CD4-positive, alpha-beta T cell (primary cell): ENCODE data around the gene CCL17. TPM values are rescaled to one million over a fixed set of nuclear protein-coding genes. Genes with fewer than 3 reads are reported as not detected.

Experiments used
- ATAC-seq: fragments of 200-7000 bp; cut with Tn5 transposase; one replicate; pipeline ENCODE4 v1.10.0; 2022; ENCODE audit warnings: mild to moderate bottlenecking; ENCODE audit not compliant: poor library complexity
- CTCF ChIA-PET: fragments of 350-600 bp; sonication (Branson Sonifier 250); formaldehyde crosslinking; loops from one replicate; lab custom pipeline; 2021; ENCODE audit warnings: antibody characterized with exemption, inconsistent platforms; lab: Charles Lee
- POLR2A ChIA-PET: fragments of 350-600 bp; sonication (Branson Sonifier 250); formaldehyde crosslinking; loops from one replicate; lab custom pipeline; 2021; ENCODE audit warnings: antibody characterized with exemption, inconsistent platforms; lab: Charles Lee
- DNase-seq, 14 experiments: peaks; one replicate each; pipeline ENCODE4 v3.0.0-alpha.2; 2013 to 2020; ENCODE audit warnings: mixed read lengths in 2 of 14
- H3K27ac ChIP-seq, 2 donors: one replicate each; pipeline versions ENCODE4 v1.5.1 to v1.7.0; 2013; ENCODE audit warnings: low read length in 2 of 2, low read depth in 1 of 2, mild to moderate bottlenecking in 1 of 2
- H3K27me3 ChIP-seq, 2 experiments: 1 replicate in 1 of 2; 2 replicates in 1 of 2; pipeline versions ENCODE4 v1.6.1 to v1.7.0; 2013; ENCODE audit warnings: low read length in 2 of 2, control low read depth in 1 of 2, mild to moderate bottlenecking in 1 of 2, moderate library complexity in 1 of 2; ENCODE audit not compliant: insufficient read depth in 2 of 2, control insufficient read depth in 1 of 2
- H3K36me3 ChIP-seq: one replicate; pipeline ENCODE4 v1.6.1; 2013; ENCODE audit warnings: low read length, control low read depth; ENCODE audit not compliant: insufficient read depth
- H3K4me1 ChIP-seq: one replicate; pipeline ENCODE4 v1.6.1; 2013; ENCODE audit warnings: low read length, control low read depth; ENCODE audit not compliant: insufficient read depth
- H3K4me3 ChIP-seq: one replicate; pipeline ENCODE4 v1.5.1; 2013; ENCODE audit warnings: mild to moderate bottlenecking, low read length, moderate library complexity
- H3K9me3 ChIP-seq, 2 experiments: 1 replicate in 1 of 2; 2 replicates in 1 of 2; pipeline versions ENCODE4 v1.6.1 to v1.7.0; 2013; ENCODE audit warnings: low read length in 2 of 2, mild to moderate bottlenecking in 2 of 2, control low read depth in 1 of 2, moderate library complexity in 1 of 2; ENCODE audit not compliant: control insufficient read depth in 1 of 2, insufficient read depth in 1 of 2
- H3K27ac Mint-ChIP-seq: one replicate; pipeline ENCODE4 v1.8.0; 2020; ENCODE audit warnings: mixed read lengths
- H3K27me3 Mint-ChIP-seq: one replicate; pipeline ENCODE4 v1.8.0; 2021; ENCODE audit warnings: mixed read lengths
- H3K36me3 Mint-ChIP-seq: one replicate; pipeline ENCODE4 v1.8.0; 2021; ENCODE audit warnings: low read depth, mixed read lengths
- H3K4me1 Mint-ChIP-seq: one replicate; pipeline ENCODE4 v1.8.0; 2021; ENCODE audit warnings: low read depth, mixed read lengths
- H3K4me3 Mint-ChIP-seq: one replicate; pipeline ENCODE4 v1.8.0; 2020; ENCODE audit warnings: mild to moderate bottlenecking, mixed read lengths
- H3K9me3 Mint-ChIP-seq: one replicate; pipeline ENCODE4 v1.8.0; 2020; ENCODE audit warnings: mixed read lengths
- intact Hi-C, 2 experiments: fragments of 100-400 bp; cut with DNase I in 1 of 2; cut with micrococcal nuclease in 1 of 2; formaldehyde crosslinking; loops; one replicate each; pipeline versions ENCODE4 v1.15.1 to v1.9.0; 2023 to 2025; cut with DNase I, micrococcal nuclease
- total RNA-seq, 174 experiments: library from RNA in 2 of 174; stranded (reverse) in 2 of 174; gene quantifications; one replicate each; pipeline ENCODE4 v1.2.3 and lab custom pipeline; 2021 to 2026
- TF ChIP-seq, protein P1 (sequence below): fragments of 200-600 bp; IDR thresholded peaks from one replicate; pipeline ENCODE4 v1.8.0; 2022; ENCODE audit warnings: antibody characterized with exemption, mild to moderate bottlenecking

Gene CCL17
- total RNA-seq, 2 experiments from 2014 or later: not detected

DNA sequence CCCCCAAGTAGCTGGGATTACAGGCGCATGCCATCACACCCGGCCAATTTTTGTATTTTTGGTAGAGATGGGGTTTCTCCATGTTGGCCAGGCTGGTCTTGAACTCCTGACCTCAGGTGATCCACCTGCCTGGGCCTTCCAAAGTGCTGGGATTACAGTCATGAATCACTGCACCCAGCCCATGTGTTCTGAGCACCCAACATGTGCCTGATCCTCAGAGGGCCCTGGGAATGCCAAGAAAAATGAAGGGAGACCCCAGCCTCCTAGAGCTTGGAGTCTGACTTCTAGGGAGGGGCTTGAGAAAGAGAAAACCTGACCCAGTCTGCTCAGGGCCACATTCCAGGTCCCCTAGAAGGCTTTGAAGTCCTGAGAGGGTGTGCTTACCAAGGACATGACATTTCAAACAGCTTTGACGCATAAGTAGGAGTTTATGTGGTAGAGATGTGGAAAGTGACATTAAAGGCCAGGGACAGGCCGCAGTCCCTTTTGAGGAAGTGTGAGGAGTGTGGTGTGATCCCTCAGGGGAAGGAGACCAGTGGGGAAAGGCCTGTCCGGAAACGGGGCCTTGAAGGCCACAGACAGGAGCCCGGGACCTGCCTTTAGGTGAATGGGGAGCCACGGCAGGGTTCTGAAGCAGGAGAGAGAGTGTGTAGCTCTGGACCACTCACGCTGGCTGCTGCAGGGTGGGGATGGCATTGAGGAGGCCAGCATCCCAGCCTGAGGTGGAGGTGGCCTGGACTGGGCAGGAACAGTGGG, 47.1 kb upstream of the CCL17 start:
- DNase-seq: peak in 2 of 14 experiments; percentile 40 to 42
- H3K36me3 Mint-ChIP-seq: no peaks in the 10 kb centered on the region
- TF ChIP-seq, protein P1, sequence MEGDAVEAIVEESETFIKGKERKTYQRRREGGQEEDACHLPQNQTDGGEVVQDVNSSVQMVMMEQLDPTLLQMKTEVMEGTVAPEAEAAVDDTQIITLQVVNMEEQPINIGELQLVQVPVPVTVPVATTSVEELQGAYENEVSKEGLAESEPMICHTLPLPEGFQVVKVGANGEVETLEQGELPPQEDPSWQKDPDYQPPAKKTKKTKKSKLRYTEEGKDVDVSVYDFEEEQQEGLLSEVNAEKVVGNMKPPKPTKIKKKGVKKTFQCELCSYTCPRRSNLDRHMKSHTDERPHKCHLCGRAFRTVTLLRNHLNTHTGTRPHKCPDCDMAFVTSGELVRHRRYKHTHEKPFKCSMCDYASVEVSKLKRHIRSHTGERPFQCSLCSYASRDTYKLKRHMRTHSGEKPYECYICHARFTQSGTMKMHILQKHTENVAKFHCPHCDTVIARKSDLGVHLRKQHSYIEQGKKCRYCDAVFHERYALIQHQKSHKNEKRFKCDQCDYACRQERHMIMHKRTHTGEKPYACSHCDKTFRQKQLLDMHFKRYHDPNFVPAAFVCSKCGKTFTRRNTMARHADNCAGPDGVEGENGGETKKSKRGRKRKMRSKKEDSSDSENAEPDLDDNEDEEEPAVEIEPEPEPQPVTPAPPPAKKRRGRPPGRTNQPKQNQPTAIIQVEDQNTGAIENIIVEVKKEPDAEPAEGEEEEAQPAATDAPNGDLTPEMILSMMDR: no peak
- intact Hi-C loops: no loop called here
- Histone ChIP-seq H3K36me3 (no peaks in the 10 kb centered on the region), H3K27me3 (no peaks in the 10 kb centered on the region), H3K4me1 (no peaks in the 10 kb centered on the region), H3K27ac (no peak overlapping the region), H3K4me3 (no peak overlapping the region), H3K9me3 (no peaks in the 10 kb centered on the region)
- no peak overlapping the region for H3K27ac Mint-ChIP-seq
- ATAC-seq: no peak
- H3K4me3 Mint-ChIP-seq: no peak overlapping the region
- H3K4me1 Mint-ChIP-seq: no peaks in the 10 kb centered on the region
- H3K27me3 Mint-ChIP-seq: no peaks in the 10 kb centered on the region
- ChIA-PET POLR2A (no interaction called here), CTCF (no interaction called here)
- H3K9me3 Mint-ChIP-seq: no peaks in the 10 kb centered on the region

DNA sequence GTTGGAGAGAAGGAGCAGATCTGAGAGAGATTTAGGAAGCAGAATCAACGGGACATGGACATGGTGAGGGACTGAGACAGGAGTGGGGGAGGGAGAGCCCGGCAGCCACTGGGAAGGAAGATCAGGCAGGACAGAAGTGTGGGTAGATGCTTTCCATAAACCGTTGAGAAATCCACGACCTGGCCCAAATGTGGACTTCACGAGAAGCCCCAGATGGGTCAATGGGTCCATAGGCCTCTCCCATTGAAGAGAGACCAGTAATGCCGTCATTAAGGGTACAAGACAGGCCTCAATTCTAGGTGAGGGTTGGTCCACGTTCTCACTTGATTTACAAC, 46.5 kb upstream of the CCL17 start:
- H3K4me1 ChIP-seq: no peaks in the 10 kb centered on the region
- ATAC-seq: no peak
- no peaks in the 10 kb centered on the region for H3K36me3 Mint-ChIP-seq
- H3K27ac Mint-ChIP-seq: no peak overlapping the region
- no peak overlapping the region for H3K27ac ChIP-seq
- no peak overlapping the region for H3K4me3 ChIP-seq
- intact Hi-C loops: no loop called here
- H3K4me1 Mint-ChIP-seq: no peaks in the 10 kb centered on the region
- H3K27me3 Mint-ChIP-seq: no peaks in the 10 kb centered on the region
- DNase-seq: no peak
- no peaks in the 10 kb centered on the region for H3K27me3 ChIP-seq
- CTCF ChIA-PET: no interaction called here
- H3K9me3 Mint-ChIP-seq: no peaks in the 10 kb centered on the region
- H3K9me3 ChIP-seq: no peaks in the 10 kb centered on the region
- TF ChIP-seq, protein P1: no peak
- no peaks in the 10 kb centered on the region for H3K36me3 ChIP-seq
- POLR2A ChIA-PET: no interaction called here
- no peak overlapping the region for H3K4me3 Mint-ChIP-seq

DNA sequence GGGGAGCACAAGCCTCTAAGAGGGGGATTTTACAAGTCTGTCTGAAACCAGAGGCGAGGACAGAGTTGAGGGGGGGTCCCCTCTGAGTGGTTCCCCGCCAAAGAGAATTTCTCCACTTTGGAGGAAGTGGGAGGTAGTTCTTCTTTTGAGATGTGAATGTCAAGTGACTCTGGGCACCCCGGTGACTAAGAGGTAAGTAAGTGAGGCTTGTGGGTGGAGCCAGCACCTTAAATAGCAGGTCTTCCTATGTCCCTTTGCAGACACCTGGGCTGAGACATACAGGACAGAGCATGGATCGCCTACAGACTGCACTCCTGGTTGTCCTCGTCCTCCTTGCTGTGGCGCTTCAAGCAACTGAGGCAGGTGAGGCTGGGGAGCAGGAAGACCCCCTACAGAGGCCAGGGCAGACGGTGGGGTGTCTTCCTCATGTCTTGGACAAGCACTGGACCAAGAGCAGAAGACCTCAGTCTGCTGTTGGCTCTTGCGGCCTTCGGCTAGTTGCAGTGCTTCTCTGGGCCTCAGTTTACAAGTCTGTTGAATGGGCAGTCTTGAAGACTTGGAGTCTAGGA, 46.0 kb upstream of the CCL17 start, which contains the start of gene CCL22:
TSS of gene CCL22 (plus strand) at position 257 of the 569 bp plus-strand sequence. CDS start at position 291, 34 bp downstream.
- no peaks in the 10 kb centered on the region for H3K36me3 ChIP-seq
- H3K4me1 Mint-ChIP-seq: no peaks in the 10 kb centered on the region
- H3K27me3 Mint-ChIP-seq: no peaks in the 10 kb centered on the region
- ATAC-seq: no peak
- ChIA-PET POLR2A (no interaction called here), CTCF (no interaction called here)
- intact Hi-C loops: no loop called here
- TF ChIP-seq, protein P1: no peak
- H3K4me3 Mint-ChIP-seq: no peak within 1 kb of the TSS
- H3K36me3 Mint-ChIP-seq: no peaks in the 10 kb centered on the region
- no peak within 1 kb of the TSS for H3K27ac ChIP-seq
- no peak within 1 kb of the TSS for H3K4me3 ChIP-seq
- no peak within 1 kb of the TSS for H3K27ac Mint-ChIP-seq
- DNase-seq: peak in 2 of 14 experiments; percentile 39 to 50
- no peaks in the 10 kb centered on the region for H3K4me1 ChIP-seq
- no peaks in the 10 kb centered on the region for H3K9me3 ChIP-seq
- no peaks in the 10 kb centered on the region for H3K27me3 ChIP-seq
- no peaks in the 10 kb centered on the region for H3K9me3 Mint-ChIP-seq
